Measurements from ENCODE around the gene RABL3.
"Not testable (repeated sequence)": the region's sequence is repeated elsewhere in the genome, so short reads cannot be mapped to it uniquely, and the experiment has no call there.

The RABL3 gene

GRCh38 chr3:120641696-120642246, 100.5 kb downstream of the RABL3 start:
- no peak for DNase-seq

GRCh38 chr3:120640231-120640630, 102.1 kb downstream of the RABL3 start:
- DNase-seq: no peak

GRCh38 chr3:120638820-120639219, 103.5 kb downstream of the RABL3 start:
- not testable (repeated sequence) for DNase-seq

GRCh38 chr3:120637851-120638559, 104.3 kb downstream of the RABL3 start:
- DNase-seq: no peak

- DNase-seq: peak; percentile 23
These were observed 105.4 kb downstream of the RABL3 start for GRCh38 chr3:120636795-120637401.
